Karpas-422 (cell line): ENCODE data around the gene SERPINH1. TPM values are rescaled to one million over a fixed set of nuclear protein-coding genes. Genes with fewer than 3 reads are reported as not detected.
A peak's percentile ranks its signal among the peaks of the same experiment; 100 is the strongest.

Experiments used
- DNase-seq: peaks from one replicate; pipeline ENCODE4 v3.0.0-alpha.2; 2015
- H2AFZ ChIP-seq: fragments of 200-600 bp; sonication (generic); 2 replicates; pipeline ENCODE4 v1.6.1; 2014; ENCODE audit warnings: antibody characterized with exemption, low read length, mixed read lengths
- H3K27ac ChIP-seq: fragments of 200-600 bp; sonication (generic); 2 replicates; pipeline ENCODE4 v1.5.1; 2014; ENCODE audit warnings: mild to moderate bottlenecking, low read length, moderate library complexity
- H3K27me3 ChIP-seq: fragments of 200-600 bp; sonication (generic); 2 replicates; pipeline ENCODE4 v1.6.1; 2014; ENCODE audit warnings: low read length, mixed read lengths
- H3K36me3 ChIP-seq: fragments of 200-600 bp; sonication (generic); 2 replicates; pipeline ENCODE4 v1.6.1; 2014; ENCODE audit warnings: low read length, mixed read lengths; ENCODE audit not compliant: insufficient read depth
- H3K4me1 ChIP-seq: fragments of 200-600 bp; sonication (generic); 2 replicates; pipeline ENCODE4 v1.6.1; 2014; ENCODE audit warnings: mild to moderate bottlenecking, low read length, mixed read lengths
- H3K4me2 ChIP-seq: fragments of 200-600 bp; sonication (generic); 2 replicates; pipeline ENCODE4 v1.6.1; 2014; ENCODE audit warnings: low read length, low read depth, mild to moderate bottlenecking; ENCODE audit not compliant: poor library complexity, severe bottlenecking
- H3K4me3 ChIP-seq: fragments of 200-600 bp; sonication (generic); 2 replicates; pipeline ENCODE4 v1.5.1; 2014; ENCODE audit warnings: mild to moderate bottlenecking, antibody characterized with exemption, low read length, mixed read lengths
- H3K79me2 ChIP-seq: fragments of 200-600 bp; sonication (generic); 2 replicates; pipeline ENCODE4 v1.6.1; 2014; ENCODE audit warnings: mild to moderate bottlenecking, low read length, mixed read lengths
- H3K9ac ChIP-seq: fragments of 200-600 bp; sonication (generic); 2 replicates; pipeline ENCODE4 v1.6.0; 2014; ENCODE audit warnings: low read length
- H3K9me2 ChIP-seq: fragments of 200-600 bp; sonication (generic), shearing (Covaris generic); replicated peaks from 2 replicates; pipeline ENCODE4 v1.6.0; 2014; ENCODE audit warnings: mild to moderate bottlenecking, low read length, moderate library complexity; ENCODE audit not compliant: insufficient read depth
- H3K9me3 ChIP-seq: fragments of 300-700, 200-600 bp; sonication (generic); 2 replicates; pipeline ENCODE4 v1.6.1; 2014; ENCODE audit warnings: low read length, mixed read lengths
- H4K20me1 ChIP-seq: fragments of 200-600 bp; sonication (generic); 2 replicates; pipeline ENCODE4 v1.6.1; 2014; ENCODE audit warnings: mild to moderate bottlenecking, antibody characterized with exemption, low read length, low read depth; ENCODE audit not compliant: insufficient read depth
- total RNA-seq: library from RNA; depleted of rRNA; stranded (reverse); fragments of >200 nt; shearing (Covaris generic); gene quantifications from 2 replicates; pipeline ENCODE4 v1.2.3, GENCODE V29; 2014; ENCODE audit warnings: low replicate concordance

The SERPINH1 gene
- total RNA-seq, 1 experiment from 2014 or later, result 10.5 TPM

DNA sequence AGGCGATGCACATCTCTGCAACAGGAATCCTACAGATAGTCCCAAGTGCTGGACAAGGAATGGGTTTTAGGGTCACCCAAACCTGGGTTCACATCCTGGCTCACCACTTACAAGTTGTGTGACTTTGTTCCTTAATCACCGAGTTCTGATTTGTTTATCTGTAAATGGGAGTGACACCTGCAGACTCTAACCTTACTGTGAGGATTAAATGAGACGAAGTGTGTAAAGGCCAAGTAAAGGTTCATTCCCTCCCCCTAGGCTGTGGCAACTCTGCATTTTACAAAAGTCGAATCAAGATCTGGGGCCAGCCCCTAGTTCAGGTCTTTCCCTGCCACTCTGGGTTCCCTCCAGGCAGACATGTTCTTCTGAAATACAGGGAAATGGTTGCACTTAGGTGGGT is 34.9 kb downstream of the SERPINH1 start:
- no peak overlapping the region; the same call in 1 of the 2 replicates for H2AFZ ChIP-seq
- peak overlapping the region; percentile 70 for H3K4me2 ChIP-seq
- peak; percentile 55 for DNase-seq
- H3K27me3 ChIP-seq, result no peaks in the 10 kb centered on the region
- peaks cover 58% of the 10 kb centered on the region for H3K4me1 ChIP-seq
- H3K9me2 ChIP-seq, result no peaks in the 10 kb centered on the region
- H3K27ac ChIP-seq, result peak overlapping the region; percentile 93
- no peaks in the 10 kb centered on the region for H4K20me1 ChIP-seq
- H3K79me2 ChIP-seq, result no peaks in the 10 kb centered on the region
- H3K4me3 ChIP-seq, result peak overlapping the region; percentile 56
- H3K9me3 ChIP-seq, result no peaks in the 10 kb centered on the region
- peak overlapping the region; percentile 55 for H3K9ac ChIP-seq
- no peaks in the 10 kb centered on the region for H3K36me3 ChIP-seq

GRCh38 chr11:75597636-75598035 is 35.6 kb downstream of the SERPINH1 start:
- DNase-seq, result peak; percentile 77
- Histone ChIP-seq H3K27me3 (no peaks in the 10 kb centered on the region), H3K4me3 (peak overlapping the region; percentile 56; the same call in 1 of the 2 replicates)

DNA sequence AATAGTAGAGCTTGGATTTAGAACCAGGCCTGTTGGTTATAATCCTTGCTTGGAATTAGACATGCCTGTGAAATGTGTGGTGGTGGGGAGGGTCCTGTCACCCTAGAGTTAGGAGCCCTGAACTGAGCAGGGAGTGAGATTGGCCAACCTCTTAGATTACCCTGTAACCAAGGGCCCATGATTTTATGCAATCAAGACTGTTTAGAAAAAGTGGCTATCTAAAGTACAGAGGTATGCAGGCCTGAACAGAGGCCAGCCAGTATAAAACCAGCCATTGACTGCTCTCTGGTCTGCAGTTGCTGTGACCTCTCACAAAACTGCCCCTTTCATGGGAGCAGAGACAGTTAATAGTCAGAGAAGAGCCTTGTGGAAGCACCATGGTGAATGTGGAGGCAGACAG is 36.2 kb downstream of the SERPINH1 start:
- Histone ChIP-seq H3K27me3 (no peaks in the 10 kb centered on the region), H3K4me1 (peaks cover 58% of the 10 kb centered on the region), H3K9ac (peak overlapping the region; percentile 16; the same call in 1 of the 2 replicates), H2AFZ (no peak overlapping the region), H3K9me2 (no peaks in the 10 kb centered on the region), H3K4me3 (no peak overlapping the region; the same call in 1 of the 2 replicates), H4K20me1 (no peaks in the 10 kb centered on the region), H3K9me3 (no peaks in the 10 kb centered on the region), H3K4me2 (peak overlapping the region; percentile 70), H3K36me3 (no peaks in the 10 kb centered on the region), H3K27ac (no peak overlapping the region), H3K79me2 (no peaks in the 10 kb centered on the region)
- no peak for DNase-seq

More at GRCh38 chr11:75597636-75598035, 35.6 kb downstream of the SERPINH1 start:
- no peaks in the 10 kb centered on the region for H3K79me2 ChIP-seq
- H3K27ac ChIP-seq, result peak overlapping the region; percentile 93
- peak overlapping the region; percentile 55 for H3K9ac ChIP-seq
- peaks cover 58% of the 10 kb centered on the region for H3K4me1 ChIP-seq
- H3K9me2 ChIP-seq, result no peaks in the 10 kb centered on the region
- no peak overlapping the region for H2AFZ ChIP-seq
- H4K20me1 ChIP-seq, result no peaks in the 10 kb centered on the region
- H3K9me3 ChIP-seq, result no peaks in the 10 kb centered on the region
- H3K36me3 ChIP-seq, result no peaks in the 10 kb centered on the region
- peak overlapping the region; percentile 70 for H3K4me2 ChIP-seq

DNA sequence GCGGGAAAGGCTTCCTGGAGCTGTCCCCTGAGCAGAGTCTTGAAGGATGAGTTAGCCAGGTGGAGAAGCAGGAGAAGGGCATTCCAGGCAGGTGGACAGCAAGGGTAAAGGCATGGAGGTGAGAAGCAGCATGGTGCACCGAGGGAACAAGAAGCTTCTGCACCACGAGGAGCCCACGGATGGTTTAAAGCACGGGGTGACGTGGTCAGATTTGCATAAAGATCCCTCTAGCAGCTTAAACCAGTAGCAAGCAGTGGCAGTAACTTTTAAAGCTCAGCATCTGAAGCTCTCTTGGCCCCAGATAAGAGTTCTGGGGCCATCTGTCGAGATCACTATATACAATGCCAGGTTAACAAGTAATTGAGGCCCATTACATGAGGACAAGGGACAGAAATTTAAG is 36.8 kb downstream of the SERPINH1 start:
- no peak overlapping the region; the same call in 1 of the 2 replicates for H3K4me3 ChIP-seq
- no peak for DNase-seq
- H2AFZ ChIP-seq, result no peak overlapping the region
- H3K27ac ChIP-seq, result no peak overlapping the region
- no peaks in the 10 kb centered on the region for H3K36me3 ChIP-seq
- no peaks in the 10 kb centered on the region for H3K9me3 ChIP-seq
- H3K9me2 ChIP-seq, result no peaks in the 10 kb centered on the region
- H4K20me1 ChIP-seq, result no peaks in the 10 kb centered on the region
- H3K27me3 ChIP-seq, result no peaks in the 10 kb centered on the region
- peak overlapping the region; percentile 16; the same call in 1 of the 2 replicates for H3K9ac ChIP-seq
- peaks cover 58% of the 10 kb centered on the region for H3K4me1 ChIP-seq
- H3K79me2 ChIP-seq, result no peaks in the 10 kb centered on the region
- H3K4me2 ChIP-seq, result peak overlapping the region; percentile 51

DNA sequence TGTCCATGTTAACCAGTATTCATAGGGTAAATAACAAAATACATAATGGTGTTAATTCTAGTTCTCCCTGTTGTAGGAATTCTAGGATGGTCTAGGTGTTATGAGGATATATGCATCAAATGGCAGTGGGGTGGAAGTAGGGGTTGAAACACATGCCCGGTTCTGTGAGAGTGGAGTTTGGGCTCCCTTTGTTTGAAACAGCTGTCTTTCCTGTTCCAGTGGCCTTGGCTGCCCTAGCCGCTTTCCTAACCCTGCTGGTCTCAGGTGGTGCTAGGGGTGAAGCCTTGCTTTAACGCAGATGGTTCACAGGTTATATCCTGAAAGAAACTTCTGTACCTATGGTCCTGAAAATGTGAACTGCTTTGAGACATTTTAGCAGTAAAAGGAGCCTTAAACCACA is 38.3 kb downstream of the SERPINH1 start:
- DNase-seq, result no peak
- Histone ChIP-seq H3K36me3 (no peaks in the 10 kb centered on the region), H3K9ac (no peak overlapping the region), H3K4me2 (no peak overlapping the region), H3K9me3 (no peaks in the 10 kb centered on the region), H4K20me1 (no peaks in the 10 kb centered on the region), H3K27ac (no peak overlapping the region), H3K79me2 (no peaks in the 10 kb centered on the region), H3K4me3 (no peak overlapping the region), H3K9me2 (no peaks in the 10 kb centered on the region), H3K27me3 (no peaks in the 10 kb centered on the region), H3K4me1 (peaks cover 45% of the 10 kb centered on the region), H2AFZ (no peak overlapping the region)

DNA sequence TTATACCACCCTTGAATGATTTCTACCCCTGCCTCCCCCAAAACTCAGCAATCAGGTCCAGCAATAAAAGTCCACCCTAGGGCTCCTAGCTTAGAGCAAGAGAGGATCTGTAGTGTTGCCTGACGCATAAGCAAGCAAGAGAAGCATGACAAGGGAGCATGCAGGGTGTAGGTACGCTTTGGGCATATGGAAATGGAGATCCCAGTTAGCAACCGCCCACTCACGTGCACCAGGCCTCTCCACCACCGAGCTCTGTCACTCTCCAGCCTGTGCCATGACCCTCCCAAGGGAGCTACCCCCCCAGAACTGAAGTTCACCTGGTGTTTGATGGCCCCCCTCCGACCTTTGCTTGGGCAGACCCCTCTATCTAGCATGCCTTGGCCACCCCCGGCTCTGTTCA is 39.4 kb downstream of the SERPINH1 start:
- Histone ChIP-seq H3K27ac (no peak overlapping the region), H3K9me2 (no peaks in the 10 kb centered on the region), H3K9ac (no peak overlapping the region), H3K4me1 (peaks cover 33% of the 10 kb centered on the region), H3K9me3 (no peaks in the 10 kb centered on the region), H4K20me1 (no peaks in the 10 kb centered on the region), H3K27me3 (no peaks in the 10 kb centered on the region), H3K4me3 (no peak overlapping the region), H2AFZ (no peak overlapping the region), H3K36me3 (no peaks in the 10 kb centered on the region), H3K4me2 (no peak overlapping the region), H3K79me2 (no peaks in the 10 kb centered on the region)
- no peak for DNase-seq

DNA sequence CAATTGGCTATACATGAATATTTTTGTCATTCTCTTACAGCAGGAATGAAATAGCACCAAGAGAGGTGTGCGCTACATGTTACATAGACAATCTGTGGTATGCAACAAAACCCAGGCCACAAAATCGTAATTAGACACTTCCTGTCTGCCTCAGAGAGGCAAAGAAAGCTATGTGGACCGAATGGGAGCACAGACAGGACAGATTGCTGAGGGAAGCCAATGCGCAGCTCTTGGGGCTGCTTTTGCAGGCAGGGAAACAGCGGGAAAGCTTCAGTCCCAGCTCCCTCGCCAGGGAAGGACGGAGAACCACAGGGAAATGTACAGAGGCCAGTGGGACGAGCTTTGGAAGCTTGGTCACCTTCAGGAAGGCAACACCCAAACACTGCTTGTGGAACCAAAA is 40.9 kb downstream of the SERPINH1 start:
- Histone ChIP-seq H3K27me3 (no peaks in the 10 kb centered on the region), H3K79me2 (no peaks in the 10 kb centered on the region), H3K4me1 (peaks cover 19% of the 10 kb centered on the region), H3K9me3 (no peaks in the 10 kb centered on the region), H2AFZ (no peak overlapping the region), H3K36me3 (no peaks in the 10 kb centered on the region), H3K4me2 (no peak overlapping the region), H3K9me2 (no peaks in the 10 kb centered on the region), H3K4me3 (no peak overlapping the region), H4K20me1 (no peaks in the 10 kb centered on the region), H3K9ac (no peak overlapping the region), H3K27ac (no peak overlapping the region)
- no peak for DNase-seq

GRCh38 chr11:75603791-75604736 is 42.0 kb downstream of the SERPINH1 start:
- Histone ChIP-seq H2AFZ (no peak overlapping the region), H3K4me2 (no peak overlapping the region), H3K9ac (no peak overlapping the region)

More at GRCh38 chr11:75603791-75604736, 42.0 kb downstream of the SERPINH1 start:
- no peak for DNase-seq
- H3K4me1 ChIP-seq, result peaks cover 8% of the 10 kb centered on the region
- no peaks in the 10 kb centered on the region for H3K27me3 ChIP-seq
- no peaks in the 10 kb centered on the region for H3K9me2 ChIP-seq
- no peaks in the 10 kb centered on the region for H3K36me3 ChIP-seq
- H3K27ac ChIP-seq, result no peak overlapping the region
- H3K4me3 ChIP-seq, result no peak overlapping the region
- no peaks in the 10 kb centered on the region for H3K79me2 ChIP-seq
- no peaks in the 10 kb centered on the region for H3K9me3 ChIP-seq
- no peaks in the 10 kb centered on the region for H4K20me1 ChIP-seq
